Activated T-cell treated with anti-CD3 and anti-CD28 coated beads, Interleukin-2, amount 50 U/mL, for 1 hour (primary cell): Measurements from ENCODE around the gene ENDOV.

Experiments used
- DNase-seq: peaks from one replicate; pipeline ENCODE4 v3.0.0-alpha.2; 2020

Gene ENDOV

GRCh38 chr17:80452173-80452915, 37.4 kb downstream of the ENDOV start:
- no peak for DNase-seq

GRCh38 chr17:80453126-80453997, 38.4 kb downstream of the ENDOV start:
- no peak for DNase-seq

DNA sequence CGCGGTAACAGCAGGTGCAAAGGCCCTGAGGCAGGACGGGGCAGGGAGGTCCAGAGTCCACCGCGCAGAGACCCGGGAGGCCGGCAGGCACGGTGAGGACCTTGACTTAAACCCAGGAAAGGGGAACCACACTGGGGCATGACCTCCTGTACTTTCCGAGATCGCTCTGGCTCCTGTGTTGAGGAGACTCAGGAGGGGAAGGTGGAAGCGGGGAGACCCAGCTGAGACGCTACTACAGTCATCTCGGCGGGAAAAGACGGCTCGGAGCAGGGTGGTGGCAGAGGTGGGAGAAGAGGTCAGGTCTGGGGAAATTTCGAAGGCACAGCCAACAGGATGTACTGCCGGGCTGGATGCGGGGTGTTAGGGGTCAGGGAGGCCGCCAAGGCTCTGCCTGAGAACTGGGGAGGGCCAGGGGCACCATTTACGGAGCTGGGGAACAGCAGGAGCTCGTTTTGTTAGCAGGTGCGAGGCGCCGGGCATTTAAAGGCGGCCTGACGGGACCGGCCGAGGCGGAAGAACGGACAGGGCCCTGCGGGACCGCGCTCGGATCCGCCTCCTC, 39.1 kb downstream of the ENDOV start:
- no peak for DNase-seq

- peak; percentile 96 for DNase-seq
Measured at GRCh38 chr17:80454557-80455335, 39.8 kb downstream of the ENDOV start.

GRCh38 chr17:80455336-80455710, 40.4 kb downstream of the ENDOV start:
- no peak for DNase-seq

- DNase-seq = no peak
Measured at GRCh38 chr17:80455784-80456183, 40.8 kb downstream of the ENDOV start.

DNA sequence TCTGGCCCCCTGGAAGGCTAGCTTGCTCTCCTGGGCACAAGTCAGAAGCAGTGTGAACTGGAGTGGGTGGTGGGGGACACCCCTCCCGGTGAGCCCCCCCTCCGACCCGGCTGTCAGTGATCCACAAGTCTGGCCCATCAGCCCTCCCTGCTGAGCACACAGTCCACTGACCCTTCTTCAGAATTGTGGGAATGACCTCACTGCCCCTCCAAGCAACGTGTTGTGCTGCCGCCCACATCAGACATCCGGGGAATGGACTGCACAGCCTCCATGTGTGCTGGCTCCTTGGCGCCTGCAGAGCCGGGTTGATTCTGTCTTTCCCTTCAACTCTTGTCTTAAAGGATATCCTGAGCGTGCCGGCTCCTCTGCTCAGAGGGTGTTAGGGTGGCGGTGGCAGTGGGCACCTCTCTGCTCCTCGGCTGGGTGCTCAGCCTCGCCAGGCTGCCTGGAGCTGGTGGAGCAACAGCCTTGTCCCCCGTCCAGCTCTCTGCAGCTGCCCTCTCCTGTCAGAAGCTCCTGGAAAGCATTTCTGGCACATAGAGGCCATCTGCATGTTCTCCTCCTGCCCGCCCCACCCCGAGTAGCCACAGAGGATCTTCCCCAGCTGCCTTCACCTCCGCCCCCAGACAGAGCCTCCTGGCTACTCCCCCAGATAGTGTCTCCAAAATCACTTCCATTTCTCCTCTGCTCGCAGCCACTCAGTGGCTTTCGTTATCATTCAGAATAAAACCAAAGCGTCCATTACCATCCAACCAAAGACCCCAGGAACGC, 41.7 kb downstream of the ENDOV start:
- DNase-seq = no peak

GRCh38 chr17:80457236-80457856, 42.4 kb downstream of the ENDOV start:
- DNase-seq = no peak

- DNase-seq = no peak
Measured at GRCh38 chr17:80458016-80458415, 43.0 kb downstream of the ENDOV start.

- DNase-seq = no peak
Measured at GRCh38 chr17:80459234-80459633, 44.3 kb downstream of the ENDOV start.

DNA sequence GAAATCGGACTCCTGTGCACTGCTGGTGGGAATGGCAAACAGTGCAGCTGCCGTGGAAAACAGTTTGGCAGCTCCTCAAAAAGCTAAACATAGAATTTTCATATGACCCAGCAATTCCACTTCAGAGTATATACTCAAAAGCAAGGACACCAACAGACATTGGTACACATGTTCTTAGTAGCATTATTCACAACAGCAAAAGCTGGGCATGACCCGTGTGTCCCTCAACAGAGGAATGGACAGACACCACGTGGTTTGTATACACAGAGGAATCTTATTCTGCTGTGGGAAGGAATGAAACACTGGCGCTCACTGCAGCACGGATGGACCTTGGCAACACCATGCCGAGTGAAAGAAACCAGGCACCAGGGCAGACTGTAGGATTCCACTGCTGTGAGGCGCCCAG, 45.5 kb downstream of the ENDOV start:
- DNase-seq = no peak

- DNase-seq = no peak
Measured at GRCh38 chr17:80461528-80462160, 46.7 kb downstream of the ENDOV start.

- DNase-seq = no peak
Measured at GRCh38 chr17:80463784-80464400, 48.9 kb downstream of the ENDOV start.

- DNase-seq = no peak
Measured at GRCh38 chr17:80464486-80464885, 49.5 kb downstream of the ENDOV start.

GRCh38 chr17:80465327-80465974, 50.5 kb downstream of the ENDOV start:
- no peak for DNase-seq

- DNase-seq = no peak
Measured at GRCh38 chr17:80466188-80466705, 51.3 kb downstream of the ENDOV start.

DNA sequence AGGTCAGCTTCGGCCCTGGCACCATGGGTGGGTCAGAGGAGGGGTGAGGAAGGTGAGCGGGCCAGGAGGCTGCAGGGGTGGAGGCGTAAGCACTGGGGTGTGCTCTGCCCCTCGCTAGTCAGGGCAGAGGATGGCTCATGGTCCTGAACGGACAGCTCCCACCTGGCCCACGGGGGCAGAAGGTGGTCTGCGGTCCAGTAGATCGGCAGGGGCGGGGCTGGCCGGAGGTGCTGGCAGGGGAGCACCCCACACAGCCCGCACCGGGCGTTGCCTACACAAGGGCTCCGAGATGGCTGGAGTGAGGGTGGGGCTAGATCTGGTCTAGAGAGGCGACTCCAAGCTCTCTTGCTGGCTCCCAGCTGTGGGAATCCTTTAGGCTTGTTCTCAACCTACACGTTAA, 53.3 kb downstream of the ENDOV start:
- DNase-seq = no peak

DNA sequence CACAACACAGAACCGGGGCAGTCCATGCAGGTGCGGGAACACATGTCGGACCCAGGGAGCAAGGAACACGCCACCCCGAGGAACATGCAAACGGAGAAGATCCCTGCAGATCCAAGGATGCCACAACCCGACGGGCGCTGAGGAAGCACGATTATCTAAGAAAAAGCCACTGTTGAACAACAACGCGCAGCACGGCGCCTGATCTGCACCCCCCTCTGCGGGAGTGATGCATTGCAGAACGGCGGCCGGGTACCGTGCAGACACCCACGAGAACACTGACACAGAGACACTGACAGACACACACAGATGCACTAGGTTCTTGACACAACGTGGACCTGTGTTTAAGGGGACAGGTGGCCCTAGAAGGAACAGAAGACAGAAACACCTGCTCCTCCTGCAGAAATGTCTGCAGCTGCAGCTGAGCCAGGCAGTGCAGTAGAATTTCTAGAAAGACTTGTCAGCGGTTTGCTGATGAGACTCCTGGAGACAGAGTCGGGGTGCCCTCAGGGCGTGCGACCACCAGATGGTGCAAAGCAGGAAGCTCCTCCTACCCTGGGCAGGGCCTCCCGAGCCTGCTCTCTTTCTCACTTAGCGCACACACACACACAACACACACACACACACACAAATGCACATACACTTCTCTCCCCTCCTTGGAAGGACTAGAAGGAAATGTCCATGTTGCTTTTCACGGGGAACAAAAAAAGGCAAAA, 54.0 kb downstream of the ENDOV start:
- DNase-seq = no peak

DNA sequence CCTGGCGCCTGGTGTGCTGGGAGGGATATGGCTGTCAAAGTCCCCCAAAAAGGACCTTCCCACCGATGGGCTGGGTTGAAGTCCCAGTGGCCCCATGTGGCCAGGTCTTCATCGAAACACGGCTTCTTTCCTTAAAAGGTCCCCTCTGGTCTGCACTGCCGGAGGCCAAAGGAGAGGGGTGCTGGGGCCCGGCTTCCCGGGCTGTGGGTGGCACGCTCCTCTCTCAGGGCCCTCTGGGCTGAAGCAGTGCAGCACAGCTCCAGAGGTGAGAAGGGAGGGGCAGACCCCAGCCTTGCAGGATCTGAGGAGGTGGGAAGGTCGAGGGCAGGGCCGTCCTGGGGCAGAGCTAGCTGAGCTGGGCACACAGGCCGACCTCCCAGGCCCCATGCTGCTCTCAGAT, 54.7 kb downstream of the ENDOV start:
- DNase-seq = no peak
